PFSK-1 (cell line): ENCODE measurements around the gene CLCN4.

ENCODE experiments used
- FOXP2 ChIP-seq: optimal IDR thresholded peaks from 2 replicates; pipeline ENCODE3; 2011; ENCODE audit warnings: borderline replicate concordance, control low read depth, inconsistent platforms; ENCODE audit not compliant: insufficient read depth; ENCODE audit errors: extremely low read length, extremely low read depth
- POLR2AphosphoS5 ChIP-seq: IDR thresholded peaks from 2 replicates; pipeline ENCODE4 v1.6.1; 2012; ENCODE audit warnings: low read depth, mild to moderate bottlenecking, control low read depth, low read length, moderate library complexity
- REST ChIP-seq, 2 experiments: IDR thresholded peaks; 2 replicates each; pipeline versions ENCODE4 v1.6.1 to v1.8.0; 2011 to 2012; ENCODE audit warnings: low read depth in 2 of 2, low read length in 2 of 2, control low read depth in 1 of 2, inconsistent platforms in 1 of 2, mild to moderate bottlenecking in 1 of 2, moderate library complexity in 1 of 2; ENCODE audit not compliant: insufficient read depth in 1 of 2
- SIN3A ChIP-seq: IDR thresholded peaks from 2 replicates; pipeline ENCODE4 v1.6.1; 2012; ENCODE audit warnings: mild to moderate bottlenecking, low read length, moderate library complexity, borderline replicate concordance; ENCODE audit not compliant: insufficient read depth
- TAF1 ChIP-seq: IDR thresholded peaks from 2 replicates; pipeline ENCODE4 v1.6.1; 2012; ENCODE audit warnings: low read length, control low read depth, borderline replicate concordance; ENCODE audit not compliant: insufficient read depth

The CLCN4 gene

GRCh38 chrX:10259716-10260115 is 102.9 kb downstream of the CLCN4 start:
- TF ChIP-seq TAF1 (no peak), POLR2AphosphoS5 (no peak), REST (IDR thresholded peaks at IDR 0.05; ENCODE audit: insufficient read depth in 1 of 2, low read depth in 2 of 2, low read length in 2 of 2) (no peak), SIN3A (no peak), FOXP2 (no peak)

DNA sequence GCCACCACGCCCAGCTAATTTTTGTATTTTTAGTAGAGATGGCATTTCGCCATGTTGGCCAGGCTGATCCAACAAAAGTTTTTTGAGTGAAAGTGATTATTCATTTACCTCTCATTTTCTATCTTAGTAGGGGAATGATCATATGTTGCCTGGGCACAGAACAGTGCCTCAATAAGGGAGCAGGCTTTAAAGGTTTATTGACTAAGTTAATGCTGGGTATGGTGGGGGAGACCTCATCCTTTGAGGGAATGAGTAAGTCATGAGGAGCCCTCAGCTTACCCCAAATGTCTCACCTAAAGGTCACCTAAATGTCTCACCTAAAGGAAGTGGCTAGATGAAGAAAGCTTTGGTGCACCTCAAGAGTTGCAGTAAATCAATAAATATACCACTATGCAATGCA is 109.0 kb downstream of the CLCN4 start:
- TF ChIP-seq TAF1 (no peak), FOXP2 (no peak), POLR2AphosphoS5 (no peak), SIN3A (no peak), REST (IDR thresholded peaks at IDR 0.05; ENCODE audit: insufficient read depth in 1 of 2, low read depth in 2 of 2, low read length in 2 of 2) (no peak)

DNA sequence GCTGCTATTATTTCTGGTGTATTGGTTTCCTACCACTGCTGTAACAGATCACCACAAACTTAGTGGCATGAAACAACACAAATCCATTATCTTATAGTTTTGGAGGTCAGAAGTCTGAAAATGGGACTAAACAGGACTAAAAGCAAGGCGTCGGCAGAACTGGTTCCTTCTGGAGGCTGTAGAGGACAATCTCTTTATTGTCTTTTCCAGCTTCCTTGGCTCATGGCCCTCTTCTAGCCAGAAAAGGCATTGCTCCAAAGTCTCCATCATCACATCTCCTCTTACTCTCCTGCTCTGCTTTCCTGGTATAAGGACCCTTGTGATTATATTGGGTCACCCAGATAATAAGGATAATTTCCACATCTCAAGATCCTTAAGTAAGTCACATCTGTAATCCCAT is 121.9 kb downstream of the CLCN4 start:
- TF ChIP-seq TAF1, result no peak

- TF ChIP-seq FOXP2 (no peak), TAF1 (no peak), REST (IDR thresholded peaks at IDR 0.05; ENCODE audit: insufficient read depth in 1 of 2, low read depth in 2 of 2, low read length in 2 of 2) (no peak), POLR2AphosphoS5 (no peak), SIN3A (no peak)
These were observed 123.3 kb downstream of the CLCN4 start for GRCh38 chrX:10280071-10280470.

GRCh38 chrX:10282490-10282889 is 125.7 kb downstream of the CLCN4 start:
- TF ChIP-seq TAF1, result no peak
- TF ChIP-seq SIN3A, result no peak
- TF ChIP-seq FOXP2, result no peak
- no peak for TF ChIP-seq REST (IDR thresholded peaks at IDR 0.05; ENCODE audit: insufficient read depth in 1 of 2, low read depth in 2 of 2, low read length in 2 of 2)
- no peak for TF ChIP-seq POLR2AphosphoS5
